ENCODE data around the gene C2CD3. TPM values are rescaled to one million over a fixed set of nuclear protein-coding genes. Genes with fewer than 3 reads are reported as not detected.

Gene C2CD3
- total RNA-seq, 4 donors from 2014 or later: 28.2 to 46.9 (median 35.1) TPM

GRCh38 chr11:74010306-74011300 lies 160.2 kb downstream of the C2CD3 start:
- Histone ChIP-seq H3K27me3 (no peaks in the 10 kb centered on the region), H3K4me1 (peaks cover 0 to 12% (median 9%) of the 10 kb centered on the region in 4 donors), H3K9me3 (no peaks in the 10 kb centered on the region), H3K36me3 (peaks cover 0 to 65% (median 0%) of the 10 kb centered on the region in 3 donors), H3K27ac (no peak overlapping the region), H3K4me3 (no peak overlapping the region)
- no peak for TF ChIP-seq CTCF (IDR thresholded peaks at IDR 0.05)
- TF ChIP-seq EP300 (IDR thresholded peaks at IDR 0.05): no peak
- TF ChIP-seq POLR2A (IDR thresholded peaks at IDR 0.05): no peak
- 89 to 93% methylated on average over 9 of the region's 9 CpGs for WGBS, 2 donors
- DNase-seq (ENCODE audit: low spot score in 2 of 2): no peak

GRCh38 chr11:74009675-74010305 lies 161.0 kb downstream of the C2CD3 start:
- peaks cover 0 to 67% (median 0%) of the 10 kb centered on the region in 3 donors for H3K36me3 ChIP-seq
- H3K9me3 ChIP-seq: no peaks in the 10 kb centered on the region
- 85 to 87% methylated on average over 5 of the region's 5 CpGs for WGBS, 2 donors
- no peak overlapping the region for H3K27ac ChIP-seq
- no peak for DNase-seq (ENCODE audit: low spot score in 2 of 2)
- H3K27me3 ChIP-seq: no peaks in the 10 kb centered on the region
- no peak overlapping the region for H3K4me3 ChIP-seq
- H3K4me1 ChIP-seq: peaks cover 0 to 13% (median 9%) of the 10 kb centered on the region in 4 donors
- no peak for TF ChIP-seq POLR2A (IDR thresholded peaks at IDR 0.05)
- TF ChIP-seq EP300 (IDR thresholded peaks at IDR 0.05): no peak
- TF ChIP-seq CTCF (IDR thresholded peaks at IDR 0.05): no peak

DNA sequence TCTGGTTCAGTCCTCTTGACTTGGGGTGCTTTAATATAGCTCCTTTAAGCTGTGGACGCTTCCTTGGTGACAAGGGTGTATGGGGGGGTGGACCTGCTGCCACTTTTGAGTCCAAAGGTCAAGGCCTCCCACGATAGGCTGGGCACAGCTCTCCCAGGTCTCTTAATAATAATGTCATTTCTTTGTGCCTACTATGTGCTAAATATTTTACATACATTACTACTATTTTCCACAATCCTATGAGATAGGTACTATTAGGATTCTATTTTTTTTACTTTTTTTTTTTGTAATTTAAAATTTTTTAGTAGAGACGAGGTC lies 161.6 kb downstream of the C2CD3 start:
- H3K27me3 ChIP-seq: no peaks in the 10 kb centered on the region
- no peak for TF ChIP-seq CTCF (IDR thresholded peaks at IDR 0.05)
- no peak for TF ChIP-seq POLR2A (IDR thresholded peaks at IDR 0.05)
- no peak for TF ChIP-seq EP300 (IDR thresholded peaks at IDR 0.05)
- no peak overlapping the region for H3K4me3 ChIP-seq
- no peak for DNase-seq (ENCODE audit: low spot score in 2 of 2)
- H3K36me3 ChIP-seq: peaks cover 0 to 67% (median 0%) of the 10 kb centered on the region in 3 donors
- H3K9me3 ChIP-seq: no peaks in the 10 kb centered on the region
- WGBS, 2 donors: 77 to 86% methylated on average over 3 of the region's 3 CpGs
- peaks cover 0 to 13% (median 9%) of the 10 kb centered on the region in 4 donors for H3K4me1 ChIP-seq
- no peak overlapping the region for H3K27ac ChIP-seq

- Histone ChIP-seq H3K4me1 (peaks cover 0 to 13% (median 9%) of the 10 kb centered on the region in 4 donors), H3K36me3 (peaks cover 0 to 67% (median 0%) of the 10 kb centered on the region in 3 donors), H3K4me3 (no peak within 1 kb of the TSS), H3K9me3 (no peaks in the 10 kb centered on the region), H3K27ac (no peak within 1 kb of the TSS), H3K27me3 (no peaks in the 10 kb centered on the region)
- no peak for DNase-seq (ENCODE audit: low spot score in 2 of 2)
- TF ChIP-seq POLR2A (IDR thresholded peaks at IDR 0.05): no peak
- TF ChIP-seq EP300 (IDR thresholded peaks at IDR 0.05): no peak
- no peak for TF ChIP-seq CTCF (IDR thresholded peaks at IDR 0.05)
- 66 to 67% methylated on average over 9 of the region's 9 CpGs for WGBS, 2 donors
Observed at GRCh38 chr11:74008373-74009229, 162.2 kb downstream of the C2CD3 start, which contains the start of gene UCP3. Gene UCP3 (minus strand): TSS chr11:74009085. CDS start chr11:74007042, 2,043 bp downstream.

All from tibial nerve (tissue), 4 donors.